OCI-LY1 (cell line): ENCODE measurements around the gene CIZ1.

Experiments used
- CTCF ChIP-seq: fragments of 200-600 bp; sonication (generic), shearing (Covaris generic); IDR thresholded peaks from 2 replicates; pipeline ENCODE4 v1.5.1; 2017; ENCODE audit warnings: mild to moderate bottlenecking, antibody characterized with exemption, low read length, moderate library complexity, mixed read lengths
- EZH2 ChIP-seq: fragments of 200-600 bp; sonication (generic), shearing (Covaris generic); IDR thresholded peaks from 2 replicates; pipeline ENCODE4 v1.8.0; 2017; ENCODE audit warnings: borderline replicate concordance, mixed run types, mild to moderate bottlenecking, antibody characterized with exemption, low read length, moderate library complexity, mixed read lengths

DNA sequence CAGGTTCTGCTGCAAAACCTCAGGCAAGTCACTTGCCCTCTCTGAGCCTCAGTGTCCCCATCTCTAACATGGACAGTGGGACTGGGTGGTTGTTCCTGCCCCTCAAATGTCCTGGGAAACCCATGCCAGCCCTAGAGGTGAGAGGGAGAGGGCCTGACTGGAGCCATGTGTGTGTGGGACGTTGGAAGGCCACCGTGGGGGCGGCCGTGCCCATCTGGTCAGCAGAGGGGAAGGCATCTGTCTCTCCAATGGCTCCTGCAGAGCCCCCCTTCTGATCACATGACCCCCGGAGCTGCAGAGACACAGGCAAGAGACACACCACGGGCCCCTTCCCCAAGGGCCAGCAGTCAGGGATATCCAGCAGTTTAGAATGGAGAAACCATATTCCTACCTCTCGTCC is 13.5 kb upstream of the CIZ1 start:
- TF ChIP-seq CTCF (no peak), EZH2 (no peak)
